Natural killer cell treated with Interleukin-12 subunit alpha and Interleukin-12 subunit beta and Interleukin-15 and Interleukin-18, amount 100 ng/mL, for 72 hours (primary cell): Measurements from ENCODE around the gene DISP2. TPM values are rescaled to one million over a fixed set of nuclear protein-coding genes. Genes with fewer than 3 reads are reported as not detected.
A peak's percentile ranks its signal among the peaks of the same experiment; 100 is the strongest.

Experiments used
- ATAC-seq, 2 donors: fragments of 150-1000 bp; cut with Tn5 transposase in 1 of 2; sonication (Bioruptor Pico), chemical (Tn5 transposase) in 1 of 2; 2 replicates each; pipeline ENCODE4 v1.10.0; 2021
- DNase-seq: peaks from one replicate; pipeline ENCODE4 v3.0.0; 2022; ENCODE audit warnings: low spot score
- H3K27ac Mint-ChIP-seq, 2 donors: 1 replicate in 1 of 2; 2 replicates in 1 of 2; pipeline ENCODE4 v1.8.0; 2022; ENCODE audit warnings: mixed read lengths in 2 of 2, mild to moderate bottlenecking in 1 of 2, moderate library complexity in 1 of 2
- H3K27me3 Mint-ChIP-seq, 2 donors: 1 replicate in 1 of 2; 2 replicates in 1 of 2; pipeline ENCODE4 v1.8.0; 2022; ENCODE audit warnings: mixed read lengths in 2 of 2
- H3K36me3 Mint-ChIP-seq: one replicate; pipeline ENCODE4 v1.8.0; 2022; ENCODE audit warnings: mixed read lengths
- H3K4me1 Mint-ChIP-seq, 2 donors: 1 replicate in 1 of 2; 2 replicates in 1 of 2; pipeline ENCODE4 v1.8.0; 2022; ENCODE audit warnings: low read depth in 2 of 2, mixed read lengths in 2 of 2, mild to moderate bottlenecking in 1 of 2
- H3K4me3 Mint-ChIP-seq: one replicate; pipeline ENCODE4 v1.8.0; 2022; ENCODE audit warnings: mixed read lengths
- H3K9me3 Mint-ChIP-seq: 2 replicates; pipeline ENCODE4 v1.8.0; 2022; ENCODE audit warnings: mixed read lengths
- total RNA-seq, 2 donors: library from RNA; stranded (reverse); gene quantifications; one replicate each; pipeline ENCODE4 v1.2.3, GENCODE V29; 2022

Gene DISP2
- total RNA-seq, 2 donors from 2014 or later: 0.25 to 1.00 TPM

DNA sequence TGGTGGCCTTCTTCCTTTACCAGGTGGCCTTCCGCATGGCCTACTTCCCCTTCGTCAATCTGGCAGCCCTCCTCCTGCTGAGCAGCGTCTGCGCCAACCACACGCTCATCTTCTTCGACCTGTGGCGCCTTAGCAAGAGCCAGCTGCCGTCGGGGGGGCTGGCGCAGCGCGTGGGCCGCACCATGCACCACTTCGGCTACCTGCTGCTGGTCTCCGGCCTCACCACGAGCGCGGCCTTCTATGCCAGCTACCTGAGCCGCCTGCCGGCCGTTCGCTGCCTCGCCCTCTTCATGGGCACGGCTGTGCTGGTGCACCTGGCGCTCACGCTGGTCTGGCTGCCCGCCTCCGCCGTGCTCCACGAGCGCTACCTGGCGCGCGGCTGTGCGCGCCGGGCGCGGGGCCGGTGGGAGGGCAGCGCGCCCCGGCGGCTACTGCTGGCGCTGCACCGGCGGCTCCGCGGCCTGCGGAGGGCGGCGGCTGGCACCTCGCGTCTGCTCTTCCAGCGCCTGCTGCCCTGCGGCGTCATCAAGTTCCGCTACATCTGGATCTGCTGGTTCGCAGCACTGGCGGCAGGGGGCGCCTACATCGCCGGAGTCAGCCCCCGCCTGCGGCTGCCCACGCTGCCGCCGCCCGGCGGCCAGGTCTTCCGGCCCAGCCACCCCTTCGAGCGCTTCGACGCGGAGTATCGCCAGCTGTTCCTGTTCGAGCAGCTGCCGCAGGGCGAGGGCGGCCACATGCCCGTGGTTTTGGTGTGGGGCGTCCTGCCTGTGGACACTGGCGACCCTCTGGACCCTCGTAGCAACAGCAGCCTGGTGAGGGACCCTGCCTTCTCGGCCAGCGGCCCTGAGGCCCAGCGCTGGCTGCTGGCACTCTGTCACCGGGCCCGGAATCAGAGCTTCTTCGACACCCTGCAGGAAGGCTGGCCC, 9.9 kb downstream of the DISP2 start:
- H3K27ac Mint-ChIP-seq: peak overlapping the region; percentile 54 to 70
- no peaks in the 10 kb centered on the region for H3K9me3 Mint-ChIP-seq
- DNase-seq (peak; percentile 91), ATAC-seq (peak; percentile 95 to 96)
- peaks cover 21 to 24% of the 10 kb centered on the region in 2 donors for H3K4me1 Mint-ChIP-seq
- H3K4me3 Mint-ChIP-seq: peak overlapping the region; percentile 91
- no peaks in the 10 kb centered on the region for H3K27me3 Mint-ChIP-seq
- H3K36me3 Mint-ChIP-seq: no peaks in the 10 kb centered on the region

- no peaks in the 10 kb centered on the region for H3K9me3 Mint-ChIP-seq
- H3K27me3 Mint-ChIP-seq: no peaks in the 10 kb centered on the region
- no peak for DNase-seq
- H3K4me3 Mint-ChIP-seq: peak overlapping the region; percentile 69
- H3K4me1 Mint-ChIP-seq: peaks cover 21% of the 10 kb centered on the region in 2 donors
- peak overlapping the region; percentile 23 to 78 for H3K27ac Mint-ChIP-seq
- no peaks in the 10 kb centered on the region for H3K36me3 Mint-ChIP-seq
- ATAC-seq: no peak
These were observed 10.9 kb downstream of the DISP2 start for GRCh38 chr15:40368719-40369473.

- Mint-ChIP-seq H3K4me1 (peaks cover 21% of the 10 kb centered on the region in 2 donors), H3K9me3 (no peaks in the 10 kb centered on the region), H3K27me3 (no peaks in the 10 kb centered on the region), H3K36me3 (no peaks in the 10 kb centered on the region), H3K4me3 (no peak overlapping the region), H3K27ac (peak overlapping the region; percentile 23 to 78)
- ATAC-seq (no peak), DNase-seq (no peak)
These were observed 11.5 kb downstream of the DISP2 start for GRCh38 chr15:40369474-40369869.

DNA sequence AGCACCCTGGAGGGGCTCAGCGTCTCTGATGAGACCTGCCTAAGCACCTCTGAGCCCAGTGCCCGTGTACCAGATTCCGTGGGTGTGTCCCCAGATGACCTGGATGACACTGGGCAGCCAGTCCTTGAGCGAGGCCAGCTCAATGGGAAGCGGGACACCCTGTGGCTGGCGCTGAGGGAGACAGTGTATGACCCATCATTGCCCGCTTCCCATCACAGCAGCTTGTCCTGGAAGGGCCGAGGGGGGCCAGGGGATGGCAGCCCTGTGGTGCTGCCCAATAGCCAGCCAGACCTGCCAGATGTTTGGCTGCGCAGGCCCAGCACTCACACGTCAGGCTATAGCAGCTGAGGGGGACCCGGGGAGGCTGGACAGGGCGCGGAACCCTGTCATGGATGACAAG, 12.0 kb downstream of the DISP2 start:
- H3K4me1 Mint-ChIP-seq: peaks cover 21% of the 10 kb centered on the region in 2 donors
- H3K27ac Mint-ChIP-seq: no peak overlapping the region
- no peak for ATAC-seq
- DNase-seq: no peak
- H3K9me3 Mint-ChIP-seq: no peaks in the 10 kb centered on the region
- H3K27me3 Mint-ChIP-seq: no peaks in the 10 kb centered on the region
- no peaks in the 10 kb centered on the region for H3K36me3 Mint-ChIP-seq
- H3K4me3 Mint-ChIP-seq: no peak overlapping the region

DNA sequence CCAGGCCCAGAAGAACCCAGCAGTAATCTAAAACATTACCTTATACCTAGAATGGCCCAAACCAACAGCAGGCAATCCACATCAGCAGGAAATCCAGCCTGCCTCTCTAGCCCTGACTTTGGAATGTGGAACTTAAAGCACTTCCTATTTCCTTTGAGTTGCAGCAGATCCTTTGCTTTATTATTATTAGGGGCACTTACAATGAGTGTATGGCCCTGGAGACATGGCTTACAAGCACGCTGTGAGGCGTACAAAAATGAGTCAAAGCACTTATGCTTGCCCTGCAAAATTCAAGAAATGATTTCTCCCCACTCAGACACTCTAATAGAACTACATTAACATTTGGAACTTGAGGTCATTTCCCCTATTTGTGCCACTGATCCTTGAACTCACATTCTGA, 15.0 kb downstream of the DISP2 start:
- no peak overlapping the region for H3K27ac Mint-ChIP-seq
- H3K9me3 Mint-ChIP-seq: no peaks in the 10 kb centered on the region
- no peak for DNase-seq
- H3K4me1 Mint-ChIP-seq: peaks cover 4 to 5% of the 10 kb centered on the region in 2 donors
- no peaks in the 10 kb centered on the region for H3K36me3 Mint-ChIP-seq
- no peaks in the 10 kb centered on the region for H3K27me3 Mint-ChIP-seq
- no peak for ATAC-seq
- no peak overlapping the region for H3K4me3 Mint-ChIP-seq

DNA sequence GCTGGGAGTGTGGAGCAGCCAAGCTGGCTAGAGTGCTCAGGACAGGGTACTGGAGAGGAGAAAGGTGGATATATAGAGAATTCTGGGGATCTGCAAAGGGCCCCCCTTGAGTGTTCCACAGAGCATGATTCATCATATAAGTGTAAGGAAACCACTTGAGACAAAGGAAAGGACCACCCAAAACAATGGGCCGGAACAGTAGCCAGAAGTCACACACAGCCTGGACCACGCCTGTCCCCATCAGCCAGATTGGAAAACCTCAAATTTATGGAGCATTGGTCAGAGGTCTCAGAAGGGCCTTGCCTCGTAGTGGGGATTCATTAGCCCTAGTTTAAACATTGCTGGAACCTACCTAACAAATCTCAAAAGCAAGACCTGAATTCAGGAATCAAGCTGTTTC, 19.6 kb downstream of the DISP2 start:
- Mint-ChIP-seq H3K27me3 (no peaks in the 10 kb centered on the region), H3K27ac (no peak overlapping the region), H3K4me3 (no peak overlapping the region), H3K9me3 (no peaks in the 10 kb centered on the region), H3K4me1 (peaks cover 3% of the 10 kb centered on the region in 2 donors), H3K36me3 (no peaks in the 10 kb centered on the region)
- ATAC-seq (no peak), DNase-seq (no peak)

- no peak for DNase-seq
- Mint-ChIP-seq H3K36me3 (peaks cover 5% of the 10 kb centered on the region), H3K4me1 (peaks cover 14 to 15% of the 10 kb centered on the region in 2 donors), H3K9me3 (no peaks in the 10 kb centered on the region), H3K27me3 (no peaks in the 10 kb centered on the region), H3K27ac (no peak overlapping the region), H3K4me3 (no peak overlapping the region)
- ATAC-seq: no peak
These were observed 21.4 kb downstream of the DISP2 start for GRCh38 chr15:40379374-40379773.

DNA sequence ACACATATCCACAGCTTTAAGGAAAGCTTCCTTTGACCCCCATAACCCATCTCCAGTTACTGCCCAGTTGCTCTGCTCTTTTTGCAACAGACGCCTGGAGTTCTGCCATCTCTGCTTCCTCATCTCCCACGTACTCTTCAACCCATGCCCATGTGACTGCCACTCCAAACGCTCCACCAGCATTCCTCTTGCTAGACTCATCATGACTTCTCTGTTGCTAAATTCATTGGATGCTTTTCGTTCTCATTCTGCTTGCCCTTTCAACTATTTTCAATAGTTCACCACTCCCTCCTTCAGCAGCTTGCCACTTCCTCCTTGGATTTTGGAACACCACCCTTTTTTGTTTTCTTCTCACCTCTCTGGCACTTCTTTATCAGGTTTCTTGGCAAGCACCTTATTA, 21.8 kb downstream of the DISP2 start:
- Mint-ChIP-seq H3K27me3 (no peaks in the 10 kb centered on the region), H3K9me3 (no peaks in the 10 kb centered on the region), H3K4me3 (no peak overlapping the region), H3K27ac (no peak overlapping the region), H3K4me1 (peaks cover 15 to 16% of the 10 kb centered on the region in 2 donors), H3K36me3 (peaks cover 5% of the 10 kb centered on the region)
- no peak for DNase-seq
- no peak for ATAC-seq

GRCh38 chr15:40380636-40381035, 22.6 kb downstream of the DISP2 start:
- H3K27me3 Mint-ChIP-seq: no peaks in the 10 kb centered on the region
- H3K36me3 Mint-ChIP-seq: peaks cover 5% of the 10 kb centered on the region
- DNase-seq (no peak), ATAC-seq (no peak)
- H3K9me3 Mint-ChIP-seq: no peaks in the 10 kb centered on the region
- no peak overlapping the region for H3K4me3 Mint-ChIP-seq
- H3K4me1 Mint-ChIP-seq: peaks cover 15 to 21% of the 10 kb centered on the region in 2 donors
- no peak overlapping the region for H3K27ac Mint-ChIP-seq

DNA sequence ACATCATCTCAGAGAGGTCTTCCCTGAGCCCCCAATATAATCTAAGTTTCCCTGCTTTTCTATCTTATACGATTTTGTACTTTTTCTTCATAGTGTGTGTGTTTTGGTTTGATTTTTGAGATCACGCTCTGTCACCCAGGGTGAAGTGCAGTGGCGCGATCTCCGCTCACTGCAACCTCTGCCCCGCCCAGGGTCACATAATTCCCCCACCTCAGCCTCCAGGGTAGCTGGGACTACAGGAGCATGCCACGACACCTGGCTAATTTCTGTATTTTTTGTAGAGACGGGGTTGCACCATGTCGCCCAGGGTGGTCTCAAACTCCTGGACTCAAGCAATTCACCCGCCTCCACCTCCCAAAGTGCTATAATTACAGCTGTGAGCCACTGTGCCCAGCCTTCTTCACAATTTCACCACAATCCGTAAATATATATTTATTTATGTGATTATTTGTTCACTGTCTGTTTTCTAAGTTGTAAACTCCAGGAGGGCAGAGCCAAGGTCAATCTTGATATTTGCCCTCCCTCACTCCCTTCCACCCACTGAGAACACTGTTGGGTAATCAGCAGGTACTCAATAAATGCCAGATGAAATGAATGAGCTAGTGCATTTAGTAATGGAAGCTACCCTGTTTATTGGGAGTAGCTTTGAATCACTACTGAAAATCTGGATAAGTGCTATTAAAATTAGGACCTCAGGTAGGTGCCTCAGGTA, 24.0 kb downstream of the DISP2 start:
- ATAC-seq (no peak), DNase-seq (no peak)
- Mint-ChIP-seq H3K4me1 (peaks cover 15 to 21% of the 10 kb centered on the region in 2 donors), H3K4me3 (no peak overlapping the region), H3K27me3 (no peaks in the 10 kb centered on the region), H3K9me3 (no peaks in the 10 kb centered on the region), H3K27ac (peak overlapping the region; percentile 72 to 91), H3K36me3 (peaks cover 5% of the 10 kb centered on the region)

DNA sequence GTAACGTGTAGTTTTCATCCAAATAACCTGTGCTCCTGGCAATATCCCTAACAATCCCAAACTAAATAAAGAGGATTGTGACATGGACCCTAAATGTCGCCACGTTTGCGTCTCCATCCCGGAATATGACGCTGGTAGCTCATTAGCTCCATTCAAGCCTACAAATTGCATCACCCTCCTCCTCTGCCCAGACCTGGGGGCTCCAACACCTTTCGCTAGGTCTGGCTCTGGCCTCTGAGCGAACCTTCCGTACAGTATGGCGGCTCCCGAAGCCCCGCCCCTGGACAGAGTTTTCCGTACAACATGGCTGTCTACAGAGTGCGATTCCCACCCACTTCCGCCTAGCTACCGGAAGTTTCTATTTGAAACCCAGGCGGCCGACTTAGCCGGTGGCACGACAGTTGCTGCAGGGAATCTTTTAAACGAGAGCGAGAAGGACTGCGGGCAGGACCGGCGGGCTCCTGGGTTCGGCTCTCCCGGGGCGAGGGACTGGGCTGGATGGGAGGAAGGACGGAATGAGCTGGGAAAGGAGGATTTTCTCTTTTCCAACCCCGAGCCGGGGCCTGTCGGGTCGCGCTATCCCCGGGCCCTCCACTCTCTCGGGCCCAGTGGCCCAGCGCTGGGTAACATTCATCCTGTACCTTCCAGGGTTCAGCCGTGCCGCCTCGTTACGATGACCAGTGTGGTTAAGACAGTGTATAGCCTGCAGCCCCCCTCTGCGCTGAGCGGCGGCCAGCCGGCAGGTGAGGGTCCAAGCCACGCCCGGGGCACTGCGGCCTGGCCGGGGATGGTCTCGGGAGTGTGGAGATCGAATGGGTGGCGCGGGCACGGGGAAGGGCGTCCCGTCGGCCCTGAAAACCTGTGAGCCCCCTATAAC, 24.8 kb downstream of the DISP2 start, which contains the start of gene KNSTRN:
Gene KNSTRN (plus strand): TSS at position 142 of the 877 bp plus-strand sequence. CDS start 115 bp downstream, at position 257.
- peak; percentile 99 for ATAC-seq
- Mint-ChIP-seq H3K4me1 (peaks cover 15 to 21% of the 10 kb centered on the region in 2 donors), H3K9me3 (no peaks in the 10 kb centered on the region)

DNA sequence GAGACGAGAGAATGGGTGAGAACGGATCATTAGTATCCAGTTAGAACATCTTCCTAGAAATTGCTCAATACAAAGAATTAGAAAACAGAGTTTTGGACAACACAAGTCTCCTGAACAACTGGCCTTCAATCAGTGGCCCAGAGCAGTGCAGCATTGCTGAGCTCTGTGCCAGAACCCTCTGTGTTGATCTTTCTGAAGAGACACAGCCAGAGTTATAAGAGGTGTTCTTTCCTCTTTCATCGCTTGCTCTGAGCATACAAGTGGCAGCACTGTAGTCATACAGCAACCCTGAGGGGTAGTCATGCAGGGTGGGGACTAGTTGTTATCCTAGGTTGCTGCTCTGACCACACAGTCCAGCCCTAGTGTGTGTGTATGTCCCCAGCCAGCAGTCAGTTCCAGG, 28.5 kb downstream of the DISP2 start:
- Mint-ChIP-seq H3K27me3 (no peaks in the 10 kb centered on the region), H3K36me3 (peaks cover 16% of the 10 kb centered on the region), H3K4me1 (peaks cover 15 to 21% of the 10 kb centered on the region in 2 donors), H3K9me3 (no peaks in the 10 kb centered on the region), H3K27ac (no peak overlapping the region), H3K4me3 (no peak overlapping the region)
- DNase-seq: no peak
- no peak for ATAC-seq

More for the DNA sequence above, 24.8 kb downstream of the DISP2 start, which contains the start of gene KNSTRN:
- peak within 1 kb of the TSS; percentile 96 for H3K4me3 Mint-ChIP-seq
- DNase-seq: peak; percentile 93
- peak within 1 kb of the TSS; percentile 72 to 91 for H3K27ac Mint-ChIP-seq
- H3K36me3 Mint-ChIP-seq: peaks cover 5% of the 10 kb centered on the region
- H3K27me3 Mint-ChIP-seq: no peaks in the 10 kb centered on the region
